H54 (cell line): ENCODE measurements around the gene TPCN2.
"Not testable (repeated sequence)": the region's sequence is repeated elsewhere in the genome, so short reads cannot be mapped to it uniquely, and the experiment has no call there.

Experiments
- DNase-seq: peaks from one replicate; pipeline ENCODE4 v3.0.0; 2011; ENCODE audit warnings: low spot score, mixed read lengths; ENCODE audit not compliant: insufficient read length
- FAIRE-seq: peaks from 3 replicates; lab custom pipeline; 2011; peaks lifted over from hg19 to GRCh38; lab: Jason Lieb, UNC
- POLR2A ChIP-seq: IDR thresholded peaks from 2 replicates; pipeline ENCODE4 v1.6.1; 2011; ENCODE audit warnings: low read depth, mild to moderate bottlenecking, low read length

Gene TPCN2

GRCh38 chr11:69123593-69124545 lies 75.1 kb downstream of the TPCN2 start:
- no peak for TF ChIP-seq POLR2A
- DNase-seq (no peak), FAIRE-seq (no peak)

DNA sequence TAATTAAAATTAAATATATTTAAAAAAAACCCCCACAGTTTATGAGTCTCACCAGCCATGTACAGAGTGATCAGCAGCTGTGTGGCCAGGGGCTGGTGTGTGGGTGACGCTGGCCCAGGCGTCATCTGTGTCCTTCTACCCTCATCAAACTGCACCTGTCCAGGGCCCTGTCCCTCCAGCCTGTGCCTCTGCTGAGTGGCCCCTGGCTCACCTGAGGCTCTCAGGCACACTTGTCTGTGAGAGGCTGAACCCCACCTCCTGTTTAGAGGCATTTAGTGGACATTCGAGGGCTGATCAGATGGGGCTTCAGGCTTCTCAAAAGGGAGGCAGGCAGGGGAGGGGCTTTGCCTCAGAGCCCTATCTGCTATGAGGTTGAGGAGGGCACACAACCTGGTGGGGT lies 77.1 kb downstream of the TPCN2 start:
- FAIRE-seq (no peak), DNase-seq (no peak)
- TF ChIP-seq POLR2A = no peak

DNA sequence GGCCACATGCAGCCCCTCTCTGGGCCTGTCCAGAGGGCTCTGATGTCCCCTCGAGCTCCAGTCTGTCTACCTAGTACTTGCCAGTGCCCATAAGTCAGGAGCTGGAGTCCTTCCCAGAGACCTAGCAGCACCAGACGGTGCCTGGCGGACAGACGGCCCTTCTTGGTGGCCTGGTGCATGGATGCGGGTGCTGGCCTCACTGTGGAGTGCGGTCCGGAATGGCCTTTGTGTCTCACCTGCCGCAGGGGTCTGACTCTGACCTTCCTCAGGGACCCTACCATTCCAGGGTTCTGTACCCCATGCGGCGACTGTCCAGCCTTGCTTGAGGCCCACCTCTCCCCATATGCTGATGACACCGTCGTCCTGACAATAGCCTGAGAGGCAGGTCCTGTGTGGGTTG lies 77.6 kb downstream of the TPCN2 start:
- no peak for TF ChIP-seq POLR2A
- FAIRE-seq (no peak), DNase-seq (no peak)

DNA sequence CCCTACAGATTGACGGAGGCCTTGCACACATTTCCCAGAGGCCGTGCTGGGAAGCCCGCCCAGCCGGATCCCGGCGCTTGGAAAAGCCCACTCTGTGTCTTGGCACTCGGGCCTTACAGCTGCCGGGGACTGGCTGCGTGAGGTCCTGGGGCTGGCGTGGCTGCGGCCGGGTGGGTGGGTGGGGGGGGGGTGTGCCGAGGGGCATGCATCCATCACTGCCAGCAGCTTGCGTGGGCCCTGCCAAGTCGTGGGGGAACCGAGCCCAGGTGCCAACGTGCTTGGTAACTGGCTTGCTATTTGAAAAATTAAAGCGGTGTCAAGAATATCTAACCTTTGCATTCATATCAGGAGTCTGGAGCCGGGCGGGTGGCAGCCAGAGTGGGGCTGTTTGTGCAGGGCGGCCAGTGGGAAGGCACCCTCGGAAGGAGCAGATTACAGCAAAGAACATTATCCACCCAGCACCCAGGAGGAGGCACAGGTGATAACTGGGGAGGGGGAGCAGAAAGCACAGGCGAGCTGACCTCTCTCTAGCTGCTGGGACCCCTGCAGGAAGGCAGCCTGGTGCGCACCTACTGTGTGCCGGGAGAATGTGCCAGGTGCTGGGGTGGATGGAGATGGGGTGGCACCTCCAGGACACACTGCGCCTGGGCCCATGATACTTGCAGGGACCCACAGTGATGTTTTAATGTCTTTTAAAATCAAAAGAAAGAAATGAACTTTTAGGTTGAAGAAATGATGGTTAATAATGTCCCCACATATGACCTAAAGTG lies 78.5 kb downstream of the TPCN2 start:
- FAIRE-seq (no peak), DNase-seq (no peak)
- no peak for TF ChIP-seq POLR2A

DNA sequence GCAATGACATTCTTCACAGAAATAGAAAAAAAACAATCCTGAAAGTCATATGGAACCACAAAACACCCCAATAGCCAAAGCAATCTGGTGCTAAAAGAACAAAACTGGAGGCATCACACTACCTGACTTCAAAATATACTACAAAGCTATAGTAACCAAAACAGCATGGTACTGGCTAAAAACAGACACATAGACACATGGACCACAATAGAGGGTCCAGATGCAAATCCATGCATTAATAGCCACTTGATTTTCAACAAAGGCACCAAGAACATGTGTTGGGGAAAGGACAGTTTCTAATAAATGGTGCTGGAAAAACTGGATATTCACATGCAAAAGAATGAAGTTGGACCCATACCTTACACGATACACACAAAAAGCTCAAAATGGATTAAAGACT lies 79.2 kb downstream of the TPCN2 start:
- no peak for DNase-seq
- TF ChIP-seq POLR2A = no peak
- FAIRE-seq = no peak

GRCh38 chr11:69129053-69129452 lies 80.3 kb downstream of the TPCN2 start:
- no peak for FAIRE-seq
- TF ChIP-seq POLR2A = no peak
- no peak for DNase-seq

GRCh38 chr11:69129647-69130046 lies 80.9 kb downstream of the TPCN2 start:
- FAIRE-seq = no peak
- no peak for TF ChIP-seq POLR2A
- no peak for DNase-seq

GRCh38 chr11:69130654-69131053 lies 81.9 kb downstream of the TPCN2 start:
- no peak for FAIRE-seq

GRCh38 chr11:69131121-69131566 lies 82.4 kb downstream of the TPCN2 start:
- TF ChIP-seq POLR2A = no peak
- DNase-seq (no peak), FAIRE-seq (no peak)

More at GRCh38 chr11:69130654-69131053, 81.9 kb downstream of the TPCN2 start:
- DNase-seq = no peak
- no peak for TF ChIP-seq POLR2A

DNA sequence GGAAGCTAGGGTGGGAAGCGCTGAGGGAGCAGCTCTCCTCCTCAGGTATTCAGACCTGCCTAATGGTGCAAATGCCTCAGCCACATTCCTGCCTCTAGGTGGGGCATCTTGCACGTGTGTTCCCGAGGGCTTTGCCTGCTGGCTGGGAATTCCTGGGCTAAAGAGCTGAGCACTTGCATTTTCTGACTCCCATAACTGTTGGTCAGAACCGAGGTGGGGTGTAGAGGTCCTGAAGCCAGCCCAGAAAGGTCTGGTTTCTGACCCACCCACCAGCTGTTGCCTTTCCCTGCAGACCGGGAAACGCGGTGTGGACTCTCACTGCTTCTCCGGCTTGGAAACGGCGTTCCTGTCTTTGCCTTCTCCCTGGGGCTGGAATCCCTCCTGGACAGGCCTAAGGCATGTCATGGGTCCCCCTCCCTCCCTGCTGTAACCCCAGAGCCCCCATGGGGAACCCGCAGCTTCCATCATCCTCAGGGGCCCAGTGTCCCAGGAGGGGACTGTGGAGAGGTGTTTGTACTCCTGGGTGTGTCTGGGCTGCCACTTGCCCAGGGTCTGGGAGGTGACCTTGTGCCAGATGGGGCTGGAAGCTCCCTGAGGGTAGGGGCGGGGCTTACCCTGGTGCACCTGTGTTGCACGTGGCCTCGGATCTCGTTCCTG lies 83.0 kb downstream of the TPCN2 start:
- TF ChIP-seq POLR2A = no peak
- DNase-seq = peak; percentile 66
- FAIRE-seq = no peak

DNA sequence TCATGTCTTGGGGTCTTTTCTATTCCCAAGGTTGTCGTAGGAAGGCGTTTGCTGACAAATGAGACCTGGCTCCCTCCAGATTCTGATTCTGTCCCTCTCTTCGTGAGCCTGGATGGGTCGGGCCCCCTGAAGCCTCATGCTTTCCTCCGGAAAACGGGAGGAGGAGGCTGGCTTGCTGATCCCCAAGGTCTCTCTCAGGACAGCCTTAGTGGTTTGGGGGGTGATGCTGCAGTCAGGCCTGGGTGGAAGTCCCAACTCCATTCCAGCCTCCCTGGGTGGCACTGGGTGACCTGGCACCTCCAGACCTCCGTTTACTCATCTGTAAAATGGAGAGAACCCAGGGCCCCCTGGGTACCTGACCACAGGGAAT lies 83.6 kb downstream of the TPCN2 start:
- DNase-seq = no peak
- no peak for TF ChIP-seq POLR2A
- FAIRE-seq = no peak

DNA sequence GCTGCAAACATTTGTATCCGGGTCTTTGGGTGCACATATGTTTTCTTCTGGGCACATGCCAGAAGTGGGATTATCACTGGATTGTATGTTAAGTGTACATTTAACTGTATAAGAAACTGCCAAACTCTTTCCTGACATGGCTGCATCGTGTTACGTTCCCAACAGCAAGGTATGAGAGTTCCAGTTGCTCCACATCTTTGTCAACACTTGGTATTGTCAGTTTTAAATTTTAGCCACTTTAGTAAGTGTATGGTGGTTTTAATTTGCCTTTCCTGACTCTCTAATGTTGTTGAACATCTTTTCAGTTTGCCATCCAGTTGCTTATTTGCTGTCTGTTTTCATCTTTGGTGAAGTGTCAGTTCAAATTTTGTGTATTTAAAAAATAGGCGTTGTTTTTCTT lies 84.5 kb downstream of the TPCN2 start:
- FAIRE-seq = no peak
- no peak for TF ChIP-seq POLR2A
- DNase-seq = no peak

DNA sequence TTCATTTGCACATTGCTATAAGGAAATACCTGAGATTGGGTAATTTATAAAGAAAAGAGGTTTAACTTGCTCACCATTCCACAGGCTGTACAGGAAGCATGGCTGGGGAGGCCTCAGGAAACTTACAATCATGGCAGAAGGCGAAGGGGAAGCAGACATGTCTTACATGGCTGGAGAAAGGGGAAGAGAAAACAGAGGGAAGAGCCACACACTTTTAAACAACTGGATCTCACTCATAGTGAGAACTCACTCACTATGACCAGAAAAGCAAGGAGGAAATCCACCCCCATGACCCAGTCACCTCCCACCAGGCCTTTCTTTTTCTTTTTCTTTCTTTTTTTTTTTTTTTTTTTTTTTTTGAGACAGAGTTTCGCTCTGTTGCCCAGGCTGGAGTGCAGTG lies 85.5 kb downstream of the TPCN2 start:
- DNase-seq, FAIRE-seq: not testable (repeated sequence)

DNA sequence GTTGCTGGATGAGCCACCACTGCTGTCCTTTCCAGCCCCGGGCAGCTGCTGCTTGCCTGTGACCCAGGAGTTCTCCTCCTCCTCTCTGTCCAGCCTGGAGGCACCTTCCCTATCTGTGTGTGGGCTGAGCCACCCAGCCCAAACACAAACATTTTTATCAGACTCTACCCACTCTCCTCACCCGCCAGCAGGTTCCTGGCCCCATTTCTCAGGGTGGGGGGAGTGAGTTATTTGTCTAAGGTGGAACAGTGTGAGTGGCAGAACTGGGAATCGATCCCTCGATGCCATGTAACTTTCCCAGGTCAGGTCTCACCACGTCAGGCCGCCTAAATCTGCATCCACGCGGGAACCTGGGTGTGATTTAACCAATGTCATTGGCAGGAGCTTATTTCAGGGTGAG lies 86.2 kb downstream of the TPCN2 start:
- DNase-seq (no peak), FAIRE-seq (no peak)
- TF ChIP-seq POLR2A = no peak
